Activated CD4-positive, alpha-beta T cell treated with anti-CD3 and anti-CD28 coated beads, Interleukin-2, amount 10 ng/mL, durations not matched to agents 24 days and 14 days (primary cell): ENCODE results near the gene DYNC2I2. TPM values are rescaled to one million over a fixed set of nuclear protein-coding genes. Genes with fewer than 3 reads are reported as not detected.
A peak's percentile ranks its signal among the peaks of the same experiment; 100 is the strongest.
"Not testable (repeated sequence)": the region's sequence is repeated elsewhere in the genome, so short reads cannot be mapped to it uniquely, and the experiment has no call there.

Source experiments
- DNase-seq: peaks from one replicate; pipeline ENCODE4 v3.0.0; 2022
- H3K27ac Mint-ChIP-seq: one replicate; pipeline ENCODE4 v1.8.0; 2022; ENCODE audit warnings: mild to moderate bottlenecking, mixed read lengths
- H3K27me3 Mint-ChIP-seq: one replicate; pipeline ENCODE4 v1.8.0; 2022; ENCODE audit warnings: mixed read lengths
- H3K36me3 Mint-ChIP-seq: one replicate; pipeline ENCODE4 v1.8.0; 2022; ENCODE audit warnings: low read depth, mild to moderate bottlenecking, mixed read lengths
- H3K4me1 Mint-ChIP-seq: one replicate; pipeline ENCODE4 v1.8.0; 2021; ENCODE audit warnings: mixed read lengths
- H3K4me3 Mint-ChIP-seq: one replicate; pipeline ENCODE4 v1.8.0; 2022; ENCODE audit warnings: mild to moderate bottlenecking, moderate library complexity, mixed read lengths
- H3K9me3 Mint-ChIP-seq: one replicate; pipeline ENCODE4 v1.8.0; 2021; ENCODE audit warnings: mixed read lengths
- intact Hi-C: fragments of 100-400 bp; cut with micrococcal nuclease; formaldehyde crosslinking; loops from one replicate; pipeline ENCODE4 v1.15.1; 2023
- total RNA-seq: library from RNA; stranded (reverse); gene quantifications from 2 replicates; pipeline ENCODE4 v1.2.3, GENCODE V29; 2022

DYNC2I2 gene
- 47.4 and 47.7 TPM in 2 replicates for total RNA-seq

- H3K4me3 Mint-ChIP-seq, result peak within 1 kb of the TSS; percentile 90
- H3K9me3 Mint-ChIP-seq, result no peaks in the 10 kb centered on the region
- intact Hi-C loops, result loop anchor here (1.0 to 5.0 kb wide), 5 partner anchors 28 to 226 kb away; partner anchors contain the start of genes ENDOG, LRRC8A, PKN3 and ZDHHC12
- H3K27me3 Mint-ChIP-seq, result no peaks in the 10 kb centered on the region
- DNase-seq, result peak; percentile 99
- H3K4me1 Mint-ChIP-seq, result peaks cover 10% of the 10 kb centered on the region
- H3K27ac Mint-ChIP-seq, result peak within 1 kb of the TSS; percentile 100
- H3K36me3 Mint-ChIP-seq, result no peaks in the 10 kb centered on the region
Measured at GRCh38 chr9:128656416-128657343, at the start of gene DYNC2I2. Gene DYNC2I2, minus strand, starts transcription at chr9:128656847. Its CDS starts 121 bp downstream, at chr9:128656726.

- DNase-seq, result no peak
- Mint-ChIP-seq H3K4me3 (no peak overlapping the region), H3K36me3 (peaks cover 2% of the 10 kb centered on the region), H3K4me1 (peaks cover 8% of the 10 kb centered on the region), H3K27me3 (no peaks in the 10 kb centered on the region), H3K9me3 (no peaks in the 10 kb centered on the region), H3K27ac (no peak overlapping the region)
- intact Hi-C loops, result no loop called here
Measured at GRCh38 chr9:128706045-128706444, 49.4 kb upstream of the DYNC2I2 start.

GRCh38 chr9:128705051-128705965, 48.7 kb upstream of the DYNC2I2 start:
- Mint-ChIP-seq H3K9me3 (no peaks in the 10 kb centered on the region), H3K27ac (no peak overlapping the region), H3K4me3 (no peak overlapping the region), H3K4me1 (peaks cover 8% of the 10 kb centered on the region), H3K27me3 (no peaks in the 10 kb centered on the region), H3K36me3 (peaks cover 2% of the 10 kb centered on the region)
- intact Hi-C loops, result no loop called here
- no peak for DNase-seq

- H3K4me3 Mint-ChIP-seq, result peak overlapping the region; percentile 47
- no peaks in the 10 kb centered on the region for H3K27me3 Mint-ChIP-seq
- intact Hi-C loops, result loop anchor here (5.0 kb wide), 1 partner anchor 47 kb away; the partner anchor contains the start of gene DYNC2I2
- H3K27ac Mint-ChIP-seq, result no peak overlapping the region
- DNase-seq, result no peak
- H3K36me3 Mint-ChIP-seq, result no peaks in the 10 kb centered on the region
- H3K4me1 Mint-ChIP-seq, result peaks cover 8% of the 10 kb centered on the region
- H3K9me3 Mint-ChIP-seq, result no peaks in the 10 kb centered on the region
Measured at GRCh38 chr9:128704356-128704670, 47.7 kb upstream of the DYNC2I2 start.

GRCh38 chr9:128703616-128704355, 47.1 kb upstream of the DYNC2I2 start:
- H3K9me3 Mint-ChIP-seq, result no peaks in the 10 kb centered on the region
- peak overlapping the region; percentile 84 for H3K4me3 Mint-ChIP-seq
- H3K36me3 Mint-ChIP-seq, result no peaks in the 10 kb centered on the region
- H3K4me1 Mint-ChIP-seq, result peaks cover 8% of the 10 kb centered on the region
- intact Hi-C loops, result loop anchor here (2.0 to 5.0 kb wide), 3 partner anchors 19 to 46 kb away; partner anchors contain the start of genes DYNC2I2 and ZDHHC12
- DNase-seq, result no peak
- peak overlapping the region; percentile 74 for H3K27ac Mint-ChIP-seq
- no peaks in the 10 kb centered on the region for H3K27me3 Mint-ChIP-seq

- intact Hi-C loops, result loop anchor here (2.0 to 5.0 kb wide), 3 partner anchors 18 to 46 kb away; partner anchors contain the start of genes DYNC2I2 and ZDHHC12
- H3K4me3 Mint-ChIP-seq, result peak overlapping the region; percentile 84
- H3K27me3 Mint-ChIP-seq, result no peaks in the 10 kb centered on the region
- peak; percentile 80 for DNase-seq
- H3K36me3 Mint-ChIP-seq, result no peaks in the 10 kb centered on the region
- H3K4me1 Mint-ChIP-seq, result peaks cover 8% of the 10 kb centered on the region
- H3K9me3 Mint-ChIP-seq, result no peaks in the 10 kb centered on the region
- peak overlapping the region; percentile 74 for H3K27ac Mint-ChIP-seq
Measured at GRCh38 chr9:128702949-128703615, 46.4 kb upstream of the DYNC2I2 start.

GRCh38 chr9:128702445-128702948, 45.9 kb upstream of the DYNC2I2 start, which contains the start of gene PKN3:
Gene PKN3, plus strand, starts transcription at chr9:128702503. Its CDS starts 413 bp downstream, at chr9:128702916.
- DNase-seq, result peak; percentile 97
- peaks cover 8% of the 10 kb centered on the region for H3K4me1 Mint-ChIP-seq
- H3K9me3 Mint-ChIP-seq, result no peaks in the 10 kb centered on the region
- intact Hi-C loops, result loop anchor here (2.0 to 5.0 kb wide), 3 partner anchors 18 to 45 kb away; partner anchors contain the start of genes DYNC2I2 and ZDHHC12
- H3K27ac Mint-ChIP-seq, result peak within 1 kb of the TSS; percentile 80
- peak within 1 kb of the TSS; percentile 84 for H3K4me3 Mint-ChIP-seq
- no peaks in the 10 kb centered on the region for H3K27me3 Mint-ChIP-seq
- H3K36me3 Mint-ChIP-seq, result peaks cover 2% of the 10 kb centered on the region

- H3K27ac Mint-ChIP-seq, result no peak overlapping the region
Measured at GRCh38 chr9:128701227-128701854, 44.7 kb upstream of the DYNC2I2 start.

GRCh38 chr9:128699096-128699795, 42.6 kb upstream of the DYNC2I2 start:
- H3K9me3 Mint-ChIP-seq, DNase-seq, H3K27ac Mint-ChIP-seq, intact Hi-C loops, H3K4me3 Mint-ChIP-seq, H3K27me3 Mint-ChIP-seq: not testable (repeated sequence)
- Mint-ChIP-seq H3K4me1 (peaks cover 10% of the 10 kb centered on the region), H3K36me3 (peaks cover 30% of the 10 kb centered on the region)

More at GRCh38 chr9:128701227-128701854, 44.7 kb upstream of the DYNC2I2 start:
- DNase-seq, result no peak
- H3K9me3 Mint-ChIP-seq, result no peaks in the 10 kb centered on the region
- H3K4me3 Mint-ChIP-seq, result peak overlapping the region; percentile 84
- peaks cover 12% of the 10 kb centered on the region for H3K36me3 Mint-ChIP-seq
- H3K4me1 Mint-ChIP-seq, result peaks cover 9% of the 10 kb centered on the region
- H3K27me3 Mint-ChIP-seq, result no peaks in the 10 kb centered on the region
- intact Hi-C loops, result loop anchor here (5.0 kb wide), 1 partner anchor 44 kb away; the partner anchor contains the start of gene DYNC2I2

- intact Hi-C loops, result no loop called here
- Mint-ChIP-seq H3K4me1 (peaks cover 18% of the 10 kb centered on the region), H3K9me3 (no peaks in the 10 kb centered on the region), H3K36me3 (peaks cover 46% of the 10 kb centered on the region), H3K27me3 (no peaks in the 10 kb centered on the region), H3K27ac (no peak overlapping the region), H3K4me3 (no peak overlapping the region)
- no peak for DNase-seq
Measured at GRCh38 chr9:128696923-128697707, 40.5 kb upstream of the DYNC2I2 start.

GRCh38 chr9:128694344-128694743, 37.7 kb upstream of the DYNC2I2 start:
- no peaks in the 10 kb centered on the region for H3K27me3 Mint-ChIP-seq
- H3K27ac Mint-ChIP-seq, result no peak overlapping the region
- H3K4me3 Mint-ChIP-seq, result no peak overlapping the region
- no peak for DNase-seq
- peaks cover 22% of the 10 kb centered on the region for H3K4me1 Mint-ChIP-seq
- peaks cover 64% of the 10 kb centered on the region for H3K36me3 Mint-ChIP-seq
- intact Hi-C loops, result no loop called here
- no peaks in the 10 kb centered on the region for H3K9me3 Mint-ChIP-seq
